CD4-positive, alpha-beta T cell treated with Interleukin-15 for 4 hours (primary cell): ENCODE data around the gene TMEM106C.

Source experiments
- DNase-seq: peaks from one replicate; pipeline ENCODE4 v3.0.0-alpha.2; 2020; ENCODE audit warnings: low spot score

TMEM106C gene

GRCh38 chr12:47995981-47996401, 32.6 kb downstream of the TMEM106C start:
- no peak for DNase-seq

DNA sequence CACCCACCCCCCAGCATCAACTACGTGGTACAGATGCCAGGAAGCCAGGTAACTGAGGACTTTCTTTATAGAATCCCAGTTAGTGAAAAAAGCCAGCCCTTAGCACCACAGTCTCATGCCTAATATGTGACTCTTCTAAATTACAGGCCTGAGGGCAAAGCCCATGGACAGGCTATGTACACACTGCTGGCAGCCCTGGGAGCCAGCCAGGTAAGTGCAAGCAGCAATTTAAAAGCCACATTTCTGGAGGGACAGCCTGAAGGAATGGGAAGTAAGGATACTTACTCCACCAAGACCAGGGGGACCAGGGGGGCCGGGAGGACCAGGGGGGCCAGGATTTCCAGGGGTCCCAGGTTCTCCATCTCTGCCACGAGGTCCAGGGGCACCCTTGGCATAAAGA, 33.9 kb downstream of the TMEM106C start:
- DNase-seq = no peak

DNA sequence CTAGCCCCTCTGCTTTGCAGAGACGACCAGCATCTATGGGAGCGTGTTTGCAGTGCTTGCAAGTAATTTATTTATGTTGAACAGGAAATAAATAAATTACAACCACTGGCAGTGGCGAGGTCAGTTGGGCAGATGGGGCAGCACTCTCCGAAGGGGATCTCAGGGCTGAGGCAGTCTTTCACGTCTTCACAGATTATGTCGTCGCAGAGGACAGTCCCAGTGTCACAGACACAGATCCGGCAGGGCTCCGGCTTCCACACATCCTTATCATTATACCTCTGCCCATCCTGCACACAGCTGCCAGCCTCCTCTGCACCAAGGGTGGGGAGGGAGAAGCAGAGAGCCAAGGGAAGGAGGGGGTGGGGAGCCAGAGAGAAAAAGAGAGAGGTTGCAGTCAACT, 36.4 kb downstream of the TMEM106C start:
- no peak for DNase-seq

- DNase-seq = no peak
Measured at GRCh38 chr12:48000878-48001504, 37.6 kb downstream of the TMEM106C start.

DNA sequence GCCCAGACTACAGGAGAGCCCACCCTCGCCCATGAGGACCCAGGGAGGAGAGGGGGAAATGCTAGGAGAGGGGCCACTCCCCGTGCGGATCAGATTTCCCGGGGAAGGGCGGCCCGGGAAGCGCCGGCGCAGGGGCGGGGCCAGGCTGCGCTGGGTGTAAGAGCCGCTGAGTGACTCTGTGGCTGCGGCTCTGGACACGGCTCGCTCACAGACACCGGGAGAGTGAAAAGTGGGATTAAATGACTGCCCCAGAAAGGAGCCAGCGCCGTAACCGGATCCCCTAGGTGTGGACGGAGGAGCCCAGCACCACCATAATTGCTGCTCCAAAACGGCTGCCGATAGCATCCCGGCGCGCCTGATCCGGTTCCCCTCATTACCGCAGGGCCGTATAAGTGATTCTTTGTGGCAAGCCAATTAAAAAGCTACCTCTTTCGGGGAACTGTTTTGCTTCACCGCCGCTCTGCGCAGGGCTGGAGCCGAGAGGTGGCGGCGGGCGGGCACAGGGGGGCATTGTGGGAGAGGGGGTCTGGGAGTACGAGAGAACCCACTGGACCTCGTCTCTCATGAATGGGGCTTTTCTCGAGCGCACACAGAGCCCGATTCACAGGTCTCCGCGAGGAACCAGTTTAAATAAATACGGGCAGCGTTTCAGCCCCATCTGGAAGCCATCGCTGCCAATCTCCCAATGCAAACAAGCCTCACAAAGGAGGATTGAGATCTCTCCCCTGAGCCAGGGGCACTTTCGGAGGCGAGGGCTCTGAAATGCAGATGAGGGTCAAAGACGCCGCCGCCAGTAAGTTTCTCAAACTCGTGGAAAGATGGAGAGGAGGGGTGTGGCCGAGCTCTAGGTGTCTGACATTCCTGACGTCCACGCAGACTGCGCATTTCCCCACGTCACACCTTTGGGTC, 38.4 kb downstream of the TMEM106C start:
- no peak for DNase-seq

DNA sequence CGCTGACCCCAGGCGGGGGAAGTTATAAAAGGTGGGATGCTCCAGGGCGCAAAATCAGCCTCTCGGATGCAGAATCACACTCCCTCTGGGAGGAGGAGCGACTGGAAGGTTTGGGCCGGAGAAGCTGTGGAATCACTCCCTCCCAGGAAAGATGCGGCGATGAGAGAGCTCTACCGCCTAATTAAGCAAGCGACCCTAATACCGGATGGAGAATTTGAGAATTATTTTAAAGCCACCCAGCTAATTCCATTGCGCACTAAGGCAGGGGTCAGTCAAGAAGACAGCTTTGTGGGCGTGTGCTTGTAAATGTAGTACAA, 39.0 kb downstream of the TMEM106C start:
- no peak for DNase-seq

DNA sequence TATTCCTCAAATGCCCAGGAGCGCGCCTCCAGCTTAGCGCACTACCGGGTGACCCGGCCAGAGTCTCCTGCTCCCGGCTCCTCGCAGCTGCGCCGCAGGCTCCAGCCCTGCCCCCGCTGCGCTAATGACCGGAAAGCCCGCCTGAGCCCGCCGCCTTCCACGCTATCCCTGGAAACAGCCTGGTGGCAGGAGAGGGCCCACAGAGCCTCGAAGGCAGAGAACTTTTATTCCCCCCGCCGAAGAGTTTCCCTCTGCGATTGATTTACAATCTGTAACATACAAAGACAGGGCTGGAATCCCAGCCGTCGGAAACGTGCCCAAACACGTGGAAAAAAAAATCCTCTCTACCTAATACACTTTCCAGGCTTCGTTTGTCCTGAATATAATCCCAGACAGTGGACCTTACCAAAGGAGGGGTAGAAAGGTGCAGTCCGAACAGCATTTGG, 39.4 kb downstream of the TMEM106C start:
- no peak for DNase-seq

- DNase-seq = no peak
Measured at GRCh38 chr12:48003226-48004052, 40.0 kb downstream of the TMEM106C start.

GRCh38 chr12:48004053-48004941, 40.9 kb downstream of the TMEM106C start, which contains the start of gene COL2A1:
Gene COL2A1, minus strand, starts transcription at chr12:48004476. Its CDS starts 155 bp downstream, at chr12:48004321.
- no peak for DNase-seq

- no peak for DNase-seq
Measured at GRCh38 chr12:48005001-48005749, 41.8 kb downstream of the TMEM106C start.

DNA sequence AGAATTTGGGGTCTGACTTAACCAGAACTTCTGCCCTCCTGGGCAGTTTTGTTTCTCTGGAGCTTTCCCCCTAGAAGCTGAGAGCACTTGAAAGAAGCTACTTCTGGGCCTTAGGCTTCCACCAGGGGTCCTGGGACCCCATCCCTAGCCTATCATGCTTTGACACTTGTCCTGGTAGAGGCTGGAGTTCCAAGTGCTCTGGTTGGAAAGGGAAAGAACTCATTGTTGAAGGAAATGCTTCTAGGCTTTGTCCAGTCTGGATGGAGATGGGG, 42.3 kb downstream of the TMEM106C start:
- no peak for DNase-seq

DNA sequence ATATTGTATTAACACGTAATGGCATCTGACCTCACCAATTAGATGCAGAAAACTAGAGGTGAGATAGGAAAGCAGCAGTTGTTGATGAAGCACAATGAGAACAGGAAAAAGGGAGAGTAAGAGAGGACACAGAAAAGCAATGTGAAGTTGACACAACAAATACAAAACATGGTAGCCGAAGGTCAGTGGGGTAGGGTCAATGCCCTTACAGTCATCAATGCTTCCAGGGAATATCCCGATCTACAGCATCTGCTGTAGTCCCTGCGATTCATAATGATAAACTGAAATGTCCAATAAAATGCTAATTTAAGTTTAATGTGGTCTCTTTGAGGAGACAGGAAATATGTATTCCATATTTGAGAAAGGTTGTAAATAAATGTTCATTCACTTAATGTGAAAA, 43.8 kb downstream of the TMEM106C start:
- DNase-seq = no peak

GRCh38 chr12:48008349-48008748, 45.0 kb downstream of the TMEM106C start:
- no peak for DNase-seq

- DNase-seq = no peak
Measured at GRCh38 chr12:48008950-48009349, 45.6 kb downstream of the TMEM106C start.

GRCh38 chr12:48009471-48009870, 46.1 kb downstream of the TMEM106C start:
- no peak for DNase-seq

GRCh38 chr12:48010366-48010970, 47.1 kb downstream of the TMEM106C start:
- DNase-seq = no peak

- DNase-seq = no peak
Measured at GRCh38 chr12:48012070-48012469, 48.7 kb downstream of the TMEM106C start.

DNA sequence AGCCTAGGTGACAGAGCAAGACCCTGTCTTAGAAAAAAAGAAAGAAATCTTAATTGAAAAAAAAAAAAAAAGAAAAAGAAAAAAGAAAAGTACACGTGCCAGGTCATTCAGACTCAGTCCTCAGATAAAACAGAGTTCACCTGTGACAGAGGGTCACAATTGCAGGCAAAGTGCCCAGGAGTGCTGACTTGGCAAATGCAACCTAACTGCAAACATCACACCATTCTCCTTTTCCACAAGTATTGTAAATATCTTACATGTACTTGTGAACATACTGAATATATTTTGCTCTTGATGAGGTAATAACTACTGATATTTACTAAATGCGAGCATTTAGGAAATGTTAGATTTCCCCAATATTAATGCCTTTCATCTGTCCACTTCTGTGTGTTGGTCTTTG, 49.9 kb downstream of the TMEM106C start:
- no peak for DNase-seq

DNA sequence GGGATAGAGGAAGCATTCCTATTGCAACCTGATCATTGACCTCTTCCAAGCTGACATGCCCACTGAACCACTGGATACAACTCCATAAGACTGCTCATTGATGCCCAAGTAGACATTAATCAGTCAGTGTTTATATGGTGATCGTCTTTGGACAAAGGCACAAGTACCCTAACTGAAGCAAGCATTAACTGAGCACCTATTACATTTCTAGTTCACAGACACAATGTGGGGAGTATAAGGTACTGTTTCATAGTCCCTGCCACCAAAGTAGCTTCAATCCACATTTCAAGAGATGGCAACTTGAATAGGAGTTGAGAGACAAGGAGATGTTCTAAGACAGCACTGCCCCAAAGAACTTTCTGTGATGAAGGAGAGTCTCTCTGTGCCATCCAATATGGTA, 51.7 kb downstream of the TMEM106C start:
- no peak for DNase-seq

GRCh38 chr12:48015954-48016353, 52.6 kb downstream of the TMEM106C start:
- no peak for DNase-seq
